K562 (cell line): ENCODE results near the gene ZNF12. TPM values are rescaled to one million over a fixed set of nuclear protein-coding genes. Genes with fewer than 3 reads are reported as not detected.

Experiments used
- CBX3 ChIP-seq, 2 experiments: IDR thresholded peaks; 1 replicate in 1 of 2; 2 replicates in 1 of 2; pipeline ENCODE4 v1.6.1; 2012; ENCODE audit warnings: inconsistent platforms in 2 of 2, low read length in 2 of 2, borderline replicate concordance in 1 of 2, control low read depth in 1 of 2
- CBX5 ChIP-seq: IDR thresholded peaks from 2 replicates; pipeline ENCODE4 v1.6.1; 2014; ENCODE audit warnings: low read depth, borderline replicate concordance
- CHCHD3 ChIP-seq: fragments of 250-450 bp; sonication (Bioruptor Pico); IDR thresholded peaks from 2 replicates; pipeline ENCODE4 v2.1.2; 2022; ENCODE audit warnings: mild to moderate bottlenecking
- JUN ChIP-seq, 2 experiments: sonication (generic) in 1 of 2; formaldehyde crosslinking in 1 of 2; IDR thresholded peaks; 2 replicates each; pipeline versions ENCODE4 v1.6.1 to v1.8.0; 2012 to 2022; ENCODE audit warnings: borderline replicate concordance in 2 of 2, mild to moderate bottlenecking in 2 of 2, improper control_type of control experiment in 1 of 2, low read depth in 1 of 2, low read length in 1 of 2, missing genetic modification reagents in 1 of 2
- LEF1 ChIP-seq: fragments of 450-650 bp; IDR thresholded peaks from 2 replicates; pipeline ENCODE4 v1.6.1; 2016; ENCODE audit warnings: mild to moderate bottlenecking
- RBM25 ChIP-seq: fragments of 200-400 bp; formaldehyde crosslinking; IDR thresholded peaks from 2 replicates; pipeline ENCODE4 v1.6.1; 2018; ENCODE audit warnings: low read length, low read depth, moderate library complexity; ENCODE audit not compliant: severe bottlenecking
- RBM34 ChIP-seq: fragments of 200-400 bp; formaldehyde crosslinking; IDR thresholded peaks from 2 replicates; pipeline ENCODE4 v1.6.1; 2018; ENCODE audit warnings: low read length, borderline replicate concordance; ENCODE audit not compliant: insufficient read depth
- SOX6 ChIP-seq: fragments of 450-650 bp; IDR thresholded peaks from 2 replicates; pipeline ENCODE4 v1.6.1; 2014; ENCODE audit warnings: mild to moderate bottlenecking
- SUPT5H ChIP-seq: fragments of 450-650 bp; IDR thresholded peaks from 2 replicates; pipeline ENCODE4 v1.6.1; 2016
- ZNF445 ChIP-seq: fragments of 250-450 bp; sonication (Bioruptor Pico); IDR thresholded peaks from 2 replicates; pipeline ENCODE4 v1.4.0; 2020; ENCODE audit warnings: low read depth, mild to moderate bottlenecking, moderate library complexity
- polyA plus RNA-seq, 8 experiments: library from polyadenylated mRNA; depleted of rRNA in 4 of 8; stranded (reverse) in 5 of 8; unstranded in 3 of 8; fragments of >200 nt; fragmentation: Nextera tagmentation in 2 of 8; fragmentation: Illumina TruSeq in 1 of 8; extraction: Ambion mirVana in 2 of 8; extraction: Trizol in 1 of 8; gene quantifications; 2 replicates each; pipeline versions ENCODE4 v1.2.1 to v1.2.3, GENCODE V29; 2011 to 2014; ENCODE audit warnings: inconsistent platforms in 1 of 8, missing spikeins in 1 of 8
- total RNA-seq, 7 experiments: library from RNA; depleted of rRNA in 6 of 7; stranded (reverse); fragments of >200 nt in 6 of 7; fragmentation: Illumina TruSeq in 2 of 7; extraction: Trizol in 2 of 7; gene quantifications; 2 replicates each; pipeline versions ENCODE4 v1.2.1 to v1.2.3, GENCODE V29; 2011 to 2021; ENCODE audit warnings: low replicate concordance in 1 of 7
- TF ChIP-seq, protein P1 (sequence below): fragments of 450-650 bp; IDR thresholded peaks from 2 replicates; pipeline ENCODE4 v1.7.0; 2016; ENCODE audit warnings: borderline replicate concordance
- TF ChIP-seq, protein P2 (sequence below): fragments of 450-650 bp; IDR thresholded peaks from 2 replicates; pipeline ENCODE4 v1.6.1; 2018; ENCODE audit warnings: mild to moderate bottlenecking, low read depth; ENCODE audit not compliant: partially characterized antibody
- TF ChIP-seq, protein P3 (sequence below): fragments of 450-650 bp; formaldehyde crosslinking; IDR thresholded peaks from 2 replicates; pipeline ENCODE4 v1.4.0; 2020; ENCODE audit warnings: mild to moderate bottlenecking, moderate library complexity

Gene ZNF12
- total and polyA plus RNA-seq, 9 of the 15 experiments (the other 6 are each of a cell fraction or from before 2014, with no cell fraction given), result 5.8 to 32.3 (median 18.9) TPM

DNA sequence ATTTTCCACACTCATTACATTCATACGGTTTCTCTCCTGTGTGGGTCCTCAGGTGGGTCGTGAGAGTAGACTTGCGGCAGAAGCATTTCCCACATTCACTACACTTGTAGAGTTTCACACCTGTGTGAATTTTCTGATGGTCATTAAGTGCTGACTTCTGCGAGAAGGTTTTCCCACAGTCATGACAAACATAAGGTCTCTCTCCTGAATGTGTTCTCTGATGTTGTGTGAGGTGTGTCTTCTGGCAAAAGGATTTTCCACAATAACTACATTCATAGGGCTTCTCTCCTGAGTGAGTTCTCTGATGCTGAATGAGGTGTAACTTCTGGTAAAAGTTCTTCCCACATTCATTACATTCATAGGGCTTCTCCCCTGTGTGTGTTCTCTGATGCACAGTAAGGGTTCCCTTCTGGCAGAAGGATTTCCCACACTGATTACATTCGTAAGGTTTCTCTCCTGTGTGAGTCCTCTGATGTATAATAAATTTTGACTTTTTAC is 15.1 kb downstream of the ZNF12 start (continued):
- TF ChIP-seq, protein P1, sequence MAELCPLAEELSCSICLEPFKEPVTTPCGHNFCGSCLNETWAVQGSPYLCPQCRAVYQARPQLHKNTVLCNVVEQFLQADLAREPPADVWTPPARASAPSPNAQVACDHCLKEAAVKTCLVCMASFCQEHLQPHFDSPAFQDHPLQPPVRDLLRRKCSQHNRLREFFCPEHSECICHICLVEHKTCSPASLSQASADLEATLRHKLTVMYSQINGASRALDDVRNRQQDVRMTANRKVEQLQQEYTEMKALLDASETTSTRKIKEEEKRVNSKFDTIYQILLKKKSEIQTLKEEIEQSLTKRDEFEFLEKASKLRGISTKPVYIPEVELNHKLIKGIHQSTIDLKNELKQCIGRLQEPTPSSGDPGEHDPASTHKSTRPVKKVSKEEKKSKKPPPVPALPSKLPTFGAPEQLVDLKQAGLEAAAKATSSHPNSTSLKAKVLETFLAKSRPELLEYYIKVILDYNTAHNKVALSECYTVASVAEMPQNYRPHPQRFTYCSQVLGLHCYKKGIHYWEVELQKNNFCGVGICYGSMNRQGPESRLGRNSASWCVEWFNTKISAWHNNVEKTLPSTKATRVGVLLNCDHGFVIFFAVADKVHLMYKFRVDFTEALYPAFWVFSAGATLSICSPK, result no peak
- TF ChIP-seq, protein P2, sequence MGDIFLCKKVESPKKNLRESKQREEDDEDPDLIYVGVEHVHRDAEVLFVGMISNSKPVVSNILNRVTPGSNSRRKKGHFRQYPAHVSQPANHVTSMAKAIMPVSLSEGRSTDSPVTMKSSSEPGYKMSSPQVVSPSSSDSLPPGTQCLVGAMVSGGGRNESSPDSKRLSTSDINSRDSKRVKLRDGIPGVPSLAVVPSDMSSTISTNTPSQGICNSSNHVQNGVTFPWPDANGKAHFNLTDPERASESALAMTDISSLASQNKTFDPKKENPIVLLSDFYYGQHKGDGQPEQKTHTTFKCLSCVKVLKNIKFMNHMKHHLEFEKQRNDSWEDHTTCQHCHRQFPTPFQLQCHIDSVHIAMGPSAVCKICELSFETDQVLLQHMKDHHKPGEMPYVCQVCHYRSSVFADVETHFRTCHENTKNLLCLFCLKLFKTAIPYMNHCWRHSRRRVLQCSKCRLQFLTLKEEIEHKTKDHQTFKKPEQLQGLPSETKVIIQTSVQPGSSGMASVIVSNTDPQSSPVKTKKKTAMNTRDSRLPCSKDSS, result peak; percentile 96
- TF ChIP-seq RBM25 (peak; percentile 59), RBM34 (no peak), CBX5 (peak; percentile 13), SUPT5H (0 out of 2 replicates have a peak, but pooled peaks have one; percentile 24), CBX3 (IDR thresholded peaks at IDR 0.05; ENCODE audit: borderline replicate concordance in 1 of 2, low read length in 2 of 2) (peak in 1 of 2 experiments; percentile 87; a peak in 2 of 3 replicates), CHCHD3 (no peak), ZNF445 (CRISPR knock-in tag) (peak; percentile 86; the same call in 1 of the 2 replicates), JUN (IDR thresholded peaks at IDR 0.05; ENCODE audit: borderline replicate concordance, low read depth, low read length) (0 out of 2 replicates have a peak, but pooled peaks have one; percentile 35), JUN (CRISPR knock-in tag; IDR thresholded peaks at IDR 0.05; ENCODE audit: borderline replicate concordance) (no peak), LEF1 (peak; percentile 33; the same call in 1 of the 2 replicates), SOX6 (peak; percentile 56; the same call in 1 of the 2 replicates)
- TF ChIP-seq, protein P3, sequence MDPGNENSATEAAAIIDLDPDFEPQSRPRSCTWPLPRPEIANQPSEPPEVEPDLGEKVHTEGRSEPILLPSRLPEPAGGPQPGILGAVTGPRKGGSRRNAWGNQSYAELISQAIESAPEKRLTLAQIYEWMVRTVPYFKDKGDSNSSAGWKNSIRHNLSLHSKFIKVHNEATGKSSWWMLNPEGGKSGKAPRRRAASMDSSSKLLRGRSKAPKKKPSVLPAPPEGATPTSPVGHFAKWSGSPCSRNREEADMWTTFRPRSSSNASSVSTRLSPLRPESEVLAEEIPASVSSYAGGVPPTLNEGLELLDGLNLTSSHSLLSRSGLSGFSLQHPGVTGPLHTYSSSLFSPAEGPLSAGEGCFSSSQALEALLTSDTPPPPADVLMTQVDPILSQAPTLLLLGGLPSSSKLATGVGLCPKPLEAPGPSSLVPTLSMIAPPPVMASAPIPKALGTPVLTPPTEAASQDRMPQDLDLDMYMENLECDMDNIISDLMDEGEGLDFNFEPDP, result no peak
